Endothelial cell of umbilical vein (primary cell): Measurements from ENCODE around the gene AP4M1. TPM values are rescaled to one million over a fixed set of nuclear protein-coding genes. Genes with fewer than 3 reads are reported as not detected.

Experiments
- BruUV-seq: library from RNA; stranded (reverse); fragments of 400-500 nt; replicated peaks from 2 replicates; lab custom pipeline; 2021; lab: Mats Ljungman, UMichigan
- CTCF ChIA-PET: fragments of 300-600, 350-600 bp; sonication (Branson Sonifier 250); formaldehyde crosslinking; loops from one replicate; lab custom pipeline; 2021; ENCODE audit warnings: antibody characterized with exemption, inconsistent platforms; lab: Charles Lee
- POLR2A ChIA-PET: fragments of 300-600, 350-600 bp; sonication (Branson Sonifier 250); formaldehyde crosslinking; loops from one replicate; lab custom pipeline; 2021; ENCODE audit warnings: antibody characterized with exemption, inconsistent platforms; lab: Charles Lee
- DNase-seq: peaks from one replicate; pipeline ENCODE4 v3.0.0-alpha.2; 2011; ENCODE audit warnings: low read depth, low spot score
- FAIRE-seq: peaks from 2 replicates; lab custom pipeline; 2011; peaks lifted over from hg19 to GRCh38; lab: Jason Lieb, UNC
- H2AFZ ChIP-seq: 2 replicates; pipeline ENCODE4 v1.6.0; 2012; ENCODE audit warnings: low read depth, low read length, control low read depth, inconsistent platforms
- H3K27ac ChIP-seq: 2 replicates; pipeline ENCODE4 v1.5.1; 2011; ENCODE audit warnings: low read depth, mild to moderate bottlenecking, control low read depth, low read length, moderate library complexity; ENCODE audit not compliant: insufficient read depth
- H3K27me3 ChIP-seq, 2 experiments: 2 replicates each; pipeline versions ENCODE4 v1.6.0 to v1.6.1; 2011; ENCODE audit warnings: low read length in 2 of 2, mixed read lengths in 1 of 2; ENCODE audit not compliant: control insufficient read depth in 2 of 2, insufficient read depth in 2 of 2
- H3K36me3 ChIP-seq, 2 experiments: 2 replicates in 1 of 2; 3 replicates in 1 of 2; pipeline ENCODE4 v1.5.1; 2011; ENCODE audit warnings: low read length in 2 of 2, mild to moderate bottlenecking in 1 of 2, moderate library complexity in 1 of 2; ENCODE audit not compliant: control insufficient read depth in 2 of 2, insufficient read depth in 2 of 2; ENCODE audit errors: extremely low read depth in 1 of 2
- H3K4me1 ChIP-seq: 3 replicates; pipeline ENCODE4 v1.5.1; 2011; ENCODE audit warnings: mild to moderate bottlenecking, low read length; ENCODE audit not compliant: control insufficient read depth, insufficient read depth; ENCODE audit errors: extremely low read depth
- H3K4me2 ChIP-seq: 2 replicates; pipeline ENCODE4 v1.6.1; 2011; ENCODE audit warnings: low read length, control low read depth, mixed read lengths; ENCODE audit not compliant: insufficient read depth
- H3K4me3 ChIP-seq, 3 experiments: fragments of 200-600 bp in 1 of 3; sonication (generic), shearing (Covaris generic) in 1 of 3; replicated peaks in 1 of 3; 2 replicates each; pipeline ENCODE4 v1.5.1; 2011 to 2016; ENCODE audit warnings: control low read depth in 3 of 3, low read length in 3 of 3, mild to moderate bottlenecking in 2 of 3, inconsistent platforms in 1 of 3, low read depth in 1 of 3, moderate library complexity in 1 of 3; ENCODE audit not compliant: insufficient read depth in 1 of 3
- H3K79me2 ChIP-seq: 2 replicates; pipeline ENCODE4 v1.6.0; 2012; ENCODE audit warnings: low read length, inconsistent platforms; ENCODE audit not compliant: control insufficient read depth, insufficient read depth
- H3K9ac ChIP-seq: replicated peaks from 2 replicates; pipeline ENCODE3; 2011; ENCODE audit warnings: low read length, control low read depth; ENCODE audit not compliant: insufficient read depth; ENCODE audit errors: extremely low read depth
- H3K9me1 ChIP-seq: replicated peaks from 3 replicates; pipeline ENCODE4 v1.6.0; 2011; ENCODE audit warnings: mild to moderate bottlenecking, low read length; ENCODE audit not compliant: control insufficient read depth, insufficient read depth; ENCODE audit errors: extremely low read depth
- H3K9me3 ChIP-seq: replicated peaks from 2 replicates; pipeline ENCODE4 v1.5.1; 2012; ENCODE audit warnings: low read length, inconsistent platforms; ENCODE audit not compliant: control insufficient read depth, insufficient read depth
- H4K20me1 ChIP-seq: replicated peaks from 2 replicates; pipeline ENCODE3; 2011; ENCODE audit warnings: mild to moderate bottlenecking, low read length; ENCODE audit not compliant: control insufficient read depth, insufficient read depth; ENCODE audit errors: extremely low read depth
- EZH2 ChIP-seq: IDR thresholded peaks from 2 replicates; pipeline ENCODE4 v1.6.1; 2012; ENCODE audit warnings: borderline replicate concordance, low read depth, mild to moderate bottlenecking, moderate library complexity, low read length, inconsistent platforms; ENCODE audit not compliant: severe bottlenecking
- FOS ChIP-seq: IDR thresholded peaks from 2 replicates; pipeline ENCODE4 v1.6.1; 2011; ENCODE audit warnings: mild to moderate bottlenecking, low read length, moderate library complexity, borderline replicate concordance; ENCODE audit not compliant: insufficient read depth
- MYC ChIP-seq: IDR thresholded peaks from one replicate; pipeline ENCODE4 v1.6.1; 2011; ENCODE audit warnings: mild to moderate bottlenecking, low read depth, low read length
- dilution Hi-C: fragments of 300-500 bp; cut with MboI; formaldehyde crosslinking; loops from one replicate; pipeline ENCODE4 v1.15.0; 2019; ENCODE audit warnings: low sequenced_read_pairs; ENCODE audit not compliant: extremely low pct_ligation_motif_present
- intact Hi-C: fragments of 100-400 bp; cut with micrococcal nuclease; formaldehyde crosslinking; loops from one replicate; pipeline ENCODE4 v1.10.0; 2022
- polyA plus RNA-seq, 4 experiments: library from polyadenylated mRNA; depleted of rRNA in 3 of 4; stranded (reverse) in 3 of 4; unstranded in 1 of 4; fragments of >200 nt; gene quantifications; 2 replicates each; pipeline versions ENCODE4 v1.2.1 to v1.2.3, GENCODE V29; 2011 to 2012; ENCODE audit warnings: missing spikeins in 1 of 4
- total RNA-seq: library from RNA; stranded (reverse); gene quantifications from 2 replicates; pipeline ENCODE4 v1.2.3, GENCODE V29; 2021
- TF ChIP-seq, protein P1 (sequence below): IDR thresholded peaks from 2 replicates; pipeline ENCODE4 v1.6.1; 2011; ENCODE audit not compliant: insufficient read depth, insufficient read length
- TF ChIP-seq, protein P2 (sequence below), 2 donors: IDR thresholded peaks; 1 replicate in 1 of 2; 2 replicates in 1 of 2; pipeline ENCODE4 v1.5.1; 2011; ENCODE audit warnings: low read length in 2 of 2, mild to moderate bottlenecking in 2 of 2, moderate library complexity in 2 of 2, control low read depth in 1 of 2, inconsistent platforms in 1 of 2, low read depth in 1 of 2; ENCODE audit not compliant: insufficient read depth in 1 of 2; ENCODE audit errors: extremely low read depth in 1 of 2

AP4M1 gene
- total and polyA plus RNA-seq, 2 donors (not counting 3 experiments of a cell fraction or from before 2014, with no cell fraction given), result 20.5 to 27.4 TPM

DNA sequence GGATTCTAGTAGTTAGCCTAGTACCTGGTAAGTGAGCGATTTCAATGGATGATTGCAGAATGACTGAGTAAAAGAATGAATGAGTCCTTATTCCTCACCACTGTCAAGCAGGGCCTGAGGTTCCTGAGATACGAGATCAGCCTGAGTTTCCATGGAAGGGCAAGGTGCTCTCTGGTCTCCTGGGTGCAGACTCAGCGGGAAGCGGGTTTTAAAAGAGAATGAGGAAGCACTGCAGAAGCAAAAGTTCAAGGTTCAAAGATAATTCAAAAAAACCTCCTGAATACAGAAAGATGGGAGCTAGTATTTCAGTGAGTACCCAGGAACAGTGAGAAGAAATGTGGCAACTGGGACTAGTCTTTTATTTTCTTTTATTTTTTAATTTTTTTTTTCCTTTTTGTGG lies 24.2 kb upstream of the AP4M1 start:
- FAIRE-seq (no peak), DNase-seq (no peak)
- H3K9me3 ChIP-seq, result peaks cover 6% of the 10 kb centered on the region
- no peaks in the 10 kb centered on the region for H4K20me1 ChIP-seq
- H3K9ac ChIP-seq, result no peak overlapping the region
- H3K4me3 ChIP-seq, result no peak overlapping the region
- intact Hi-C loops, result no loop called here
- H3K9me1 ChIP-seq, result no peaks in the 10 kb centered on the region
- peaks cover 42% of the 10 kb centered on the region for H3K79me2 ChIP-seq
- dilution Hi-C loops, result no loop called here
- BruUV-seq, result no TSS peak
- H2AFZ ChIP-seq, result no peak overlapping the region
- H3K4me1 ChIP-seq, result peaks cover 8% of the 10 kb centered on the region
- ChIA-PET CTCF (no interaction called here), POLR2A (no interaction called here)
- TF ChIP-seq, protein P1, sequence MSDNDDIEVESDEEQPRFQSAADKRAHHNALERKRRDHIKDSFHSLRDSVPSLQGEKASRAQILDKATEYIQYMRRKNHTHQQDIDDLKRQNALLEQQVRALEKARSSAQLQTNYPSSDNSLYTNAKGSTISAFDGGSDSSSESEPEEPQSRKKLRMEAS, result no peak
- TF ChIP-seq EZH2 (no peak), MYC (no peak), FOS (no peak)
- TF ChIP-seq, protein P2, sequence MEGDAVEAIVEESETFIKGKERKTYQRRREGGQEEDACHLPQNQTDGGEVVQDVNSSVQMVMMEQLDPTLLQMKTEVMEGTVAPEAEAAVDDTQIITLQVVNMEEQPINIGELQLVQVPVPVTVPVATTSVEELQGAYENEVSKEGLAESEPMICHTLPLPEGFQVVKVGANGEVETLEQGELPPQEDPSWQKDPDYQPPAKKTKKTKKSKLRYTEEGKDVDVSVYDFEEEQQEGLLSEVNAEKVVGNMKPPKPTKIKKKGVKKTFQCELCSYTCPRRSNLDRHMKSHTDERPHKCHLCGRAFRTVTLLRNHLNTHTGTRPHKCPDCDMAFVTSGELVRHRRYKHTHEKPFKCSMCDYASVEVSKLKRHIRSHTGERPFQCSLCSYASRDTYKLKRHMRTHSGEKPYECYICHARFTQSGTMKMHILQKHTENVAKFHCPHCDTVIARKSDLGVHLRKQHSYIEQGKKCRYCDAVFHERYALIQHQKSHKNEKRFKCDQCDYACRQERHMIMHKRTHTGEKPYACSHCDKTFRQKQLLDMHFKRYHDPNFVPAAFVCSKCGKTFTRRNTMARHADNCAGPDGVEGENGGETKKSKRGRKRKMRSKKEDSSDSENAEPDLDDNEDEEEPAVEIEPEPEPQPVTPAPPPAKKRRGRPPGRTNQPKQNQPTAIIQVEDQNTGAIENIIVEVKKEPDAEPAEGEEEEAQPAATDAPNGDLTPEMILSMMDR (IDR thresholded peaks at IDR 0.05; ENCODE audit: extremely low read depth in 1 of 2, insufficient read depth in 1 of 2, low read depth in 1 of 2, low read length in 2 of 2), result no peak
- H3K27me3 ChIP-seq, result no peaks in the 10 kb centered on the region
- no peak overlapping the region for H3K27ac ChIP-seq
- H3K36me3 ChIP-seq, result peaks cover 30 to 45% of the 10 kb centered on the region in 2 experiments
- no peak overlapping the region for H3K4me2 ChIP-seq
